GM18517 (cell line): ENCODE measurements around the gene SLC17A9.

Source experiments
- ATAC-seq: cut with Tn5 transposase; IDR thresholded peaks from one replicate; pipeline ENCODE4 v1.9.1; 2021; ENCODE audit warnings: mild to moderate bottlenecking, moderate library complexity; ENCODE audit not compliant: unreplicated experiment

The SLC17A9 gene

GRCh38 chr20:63015147-63015661, 62.7 kb downstream of the SLC17A9 start:
- no peak for ATAC-seq

- ATAC-seq, result no peak
Observed at GRCh38 chr20:63015662-63016361, 63.3 kb downstream of the SLC17A9 start.

GRCh38 chr20:63016514-63017075, 64.1 kb downstream of the SLC17A9 start:
- ATAC-seq, result no peak

GRCh38 chr20:63017076-63017825, 64.7 kb downstream of the SLC17A9 start:
- no peak for ATAC-seq

GRCh38 chr20:63017826-63018411, 65.4 kb downstream of the SLC17A9 start:
- ATAC-seq, result no peak
